T1000 (cell line): ENCODE data around the gene SLC18A3.

Experiments used
- DNase-seq: peaks from one replicate; lab custom pipeline; 2025; ENCODE audit warnings: mixed read lengths; lab: John Stamatoyannopoulos, UW

The SLC18A3 gene

GRCh38 chr10:49611816-49612512 lies 1.9 kb downstream of the SLC18A3 start:
- DNase-seq, result no peak

GRCh38 chr10:49612513-49613164 lies 2.5 kb downstream of the SLC18A3 start:
- DNase-seq, result no peak

GRCh38 chr10:49613165-49613881 lies 3.2 kb downstream of the SLC18A3 start:
- no peak for DNase-seq

- no peak for DNase-seq
Measured at GRCh38 chr10:49613882-49614241, 3.8 kb downstream of the SLC18A3 start, which contains the start of gene CHAT. CHAT (plus strand) TSS chr10:49614037; CDS start chr10:49614190, 153 bp downstream.

- DNase-seq, result no peak
Measured at GRCh38 chr10:49614242-49615198, 4.4 kb downstream of the SLC18A3 start.

GRCh38 chr10:49615213-49615612 lies 5.1 kb downstream of the SLC18A3 start:
- DNase-seq, result no peak

GRCh38 chr10:49615721-49616120 lies 5.6 kb downstream of the SLC18A3 start:
- DNase-seq, result no peak

- DNase-seq, result no peak
Measured at GRCh38 chr10:49616421-49617101, 6.5 kb downstream of the SLC18A3 start.

- DNase-seq, result no peak
Measured at GRCh38 chr10:49617121-49618020, 7.3 kb downstream of the SLC18A3 start.

GRCh38 chr10:49618821-49619220 lies 8.7 kb downstream of the SLC18A3 start:
- no peak for DNase-seq

GRCh38 chr10:49619613-49620012 lies 9.5 kb downstream of the SLC18A3 start:
- DNase-seq, result no peak

- DNase-seq, result no peak
Measured at GRCh38 chr10:49620286-49620810, 10.2 kb downstream of the SLC18A3 start.

- no peak for DNase-seq
Measured at GRCh38 chr10:49620841-49621378, 10.8 kb downstream of the SLC18A3 start.

- no peak for DNase-seq
Measured at GRCh38 chr10:49621561-49621960, 11.5 kb downstream of the SLC18A3 start.

- no peak for DNase-seq
Measured at GRCh38 chr10:49622426-49623425, 12.6 kb downstream of the SLC18A3 start.

- DNase-seq, result no peak
Measured at GRCh38 chr10:49624629-49625028, 14.5 kb downstream of the SLC18A3 start.

GRCh38 chr10:49625411-49625810 lies 15.3 kb downstream of the SLC18A3 start:
- no peak for DNase-seq

GRCh38 chr10:49627038-49627437 lies 16.9 kb downstream of the SLC18A3 start:
- DNase-seq, result no peak
